ENCODE results near the gene DPY19L1.
"Not testable (repeated sequence)": the region's sequence is repeated elsewhere in the genome, so short reads cannot be mapped to it uniquely, and the experiment has no call there.

The DPY19L1 gene

GRCh38 chr7:34886856-34887255 lies 150.4 kb downstream of the DPY19L1 start:
- TF ChIP-seq, protein P1, sequence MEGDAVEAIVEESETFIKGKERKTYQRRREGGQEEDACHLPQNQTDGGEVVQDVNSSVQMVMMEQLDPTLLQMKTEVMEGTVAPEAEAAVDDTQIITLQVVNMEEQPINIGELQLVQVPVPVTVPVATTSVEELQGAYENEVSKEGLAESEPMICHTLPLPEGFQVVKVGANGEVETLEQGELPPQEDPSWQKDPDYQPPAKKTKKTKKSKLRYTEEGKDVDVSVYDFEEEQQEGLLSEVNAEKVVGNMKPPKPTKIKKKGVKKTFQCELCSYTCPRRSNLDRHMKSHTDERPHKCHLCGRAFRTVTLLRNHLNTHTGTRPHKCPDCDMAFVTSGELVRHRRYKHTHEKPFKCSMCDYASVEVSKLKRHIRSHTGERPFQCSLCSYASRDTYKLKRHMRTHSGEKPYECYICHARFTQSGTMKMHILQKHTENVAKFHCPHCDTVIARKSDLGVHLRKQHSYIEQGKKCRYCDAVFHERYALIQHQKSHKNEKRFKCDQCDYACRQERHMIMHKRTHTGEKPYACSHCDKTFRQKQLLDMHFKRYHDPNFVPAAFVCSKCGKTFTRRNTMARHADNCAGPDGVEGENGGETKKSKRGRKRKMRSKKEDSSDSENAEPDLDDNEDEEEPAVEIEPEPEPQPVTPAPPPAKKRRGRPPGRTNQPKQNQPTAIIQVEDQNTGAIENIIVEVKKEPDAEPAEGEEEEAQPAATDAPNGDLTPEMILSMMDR (conservative IDR thresholded peaks at IDR 0.05), result no peak
- no peak overlapping the region for H3K27ac ChIP-seq

GRCh38 chr7:34883855-34884254 lies 153.4 kb downstream of the DPY19L1 start:
- not testable (repeated sequence) for H3K27ac ChIP-seq

- no peak overlapping the region for H3K27ac ChIP-seq
- TF ChIP-seq, protein P1 (conservative IDR thresholded peaks at IDR 0.05), result no peak
These were observed 157.4 kb downstream of the DPY19L1 start for GRCh38 chr7:34879871-34880270.

DNA sequence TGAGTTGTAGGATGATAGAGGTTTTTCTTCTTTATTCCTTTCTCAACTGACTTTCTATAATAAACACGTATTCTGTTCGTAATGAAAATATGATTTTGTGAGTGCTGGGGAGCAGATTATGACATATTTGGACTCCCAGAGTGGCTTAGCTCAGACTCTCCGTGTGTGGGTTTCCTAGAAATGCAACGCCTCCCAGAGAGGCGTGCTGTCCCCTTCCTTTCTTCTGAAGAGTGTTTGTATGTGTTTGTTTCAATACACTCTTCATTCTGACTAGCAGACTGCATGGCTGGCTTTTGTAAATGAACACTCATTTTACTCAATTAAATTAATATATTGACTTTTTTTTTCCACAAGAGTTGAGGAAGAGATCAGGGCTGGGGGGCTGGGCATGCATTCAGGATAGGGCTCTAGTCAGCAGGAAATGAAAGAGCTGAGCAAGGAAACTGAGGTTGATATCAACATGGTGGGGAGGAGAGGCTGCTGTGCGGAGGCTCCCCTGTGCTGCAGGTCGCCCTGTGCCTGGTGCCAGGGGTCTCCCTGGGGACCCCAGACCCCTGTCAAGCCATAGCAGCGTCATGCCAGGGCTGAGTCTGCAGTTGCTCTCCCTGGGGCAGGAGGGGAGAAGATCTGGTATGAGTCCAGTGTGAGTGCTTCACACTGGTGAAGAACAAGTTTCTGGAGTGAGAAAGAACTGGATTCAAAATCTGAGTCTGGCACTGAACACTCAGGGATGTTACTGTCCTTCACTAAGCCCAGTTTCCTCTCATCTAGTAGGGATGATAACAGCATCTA lies 158.1 kb downstream of the DPY19L1 start:
- H3K27ac ChIP-seq, result not testable (repeated sequence)

Measured in VCaP (cell line).